Stimulated activated CD4-positive, alpha-beta T cell treated with anti-CD3 and anti-CD28 coated beads, Interleukin-1b, Interleukin-23, amount 100 ng/mL, for 4 hours (primary cell): Measurements from ENCODE around the gene AQP6.

Source experiments
- DNase-seq, 2 donors: peaks; one replicate each; pipeline ENCODE4 v3.0.0-alpha.2; 2020; ENCODE audit warnings: low read depth in 2 of 2

AQP6 gene

GRCh38 chr12:49955899-49956662, 16.7 kb upstream of the AQP6 start:
- no peak for DNase-seq

GRCh38 chr12:49956663-49957569, 15.8 kb upstream of the AQP6 start:
- DNase-seq: no peak

GRCh38 chr12:49957570-49957967, 15.2 kb upstream of the AQP6 start:
- no peak for DNase-seq

GRCh38 chr12:49959685-49960473, 12.9 kb upstream of the AQP6 start:
- DNase-seq: no peak

GRCh38 chr12:49960474-49961110, 12.2 kb upstream of the AQP6 start:
- DNase-seq: no peak

- no peak for DNase-seq
Measured at GRCh38 chr12:49961111-49961922, 11.4 kb upstream of the AQP6 start, which contains the start of gene AQP5. Gene AQP5, plus strand, starts transcription at chr12:49961872. Its CDS starts 146 bp downstream, at chr12:49962018.

GRCh38 chr12:49961993-49962764, 10.6 kb upstream of the AQP6 start:
- DNase-seq: no peak

GRCh38 chr12:49962861-49963765, 9.6 kb upstream of the AQP6 start:
- no peak for DNase-seq

GRCh38 chr12:49963976-49964815, 8.6 kb upstream of the AQP6 start:
- DNase-seq: no peak

- no peak for DNase-seq
Measured at GRCh38 chr12:49964849-49965624, 7.7 kb upstream of the AQP6 start.

- no peak for DNase-seq
Measured at GRCh38 chr12:49965836-49966235, 6.9 kb upstream of the AQP6 start.

- DNase-seq: no peak
Measured at GRCh38 chr12:49966511-49967041, 6.2 kb upstream of the AQP6 start.

- peak; percentile 95 to 96 for DNase-seq
Measured at GRCh38 chr12:49967042-49967776, 5.5 kb upstream of the AQP6 start.

- no peak for DNase-seq
Measured at GRCh38 chr12:49967777-49968250, 4.9 kb upstream of the AQP6 start.

GRCh38 chr12:49968471-49968870, 4.3 kb upstream of the AQP6 start:
- DNase-seq: no peak

GRCh38 chr12:49969027-49969426, 3.7 kb upstream of the AQP6 start:
- DNase-seq: no peak
